K562 (cell line): ENCODE data around the gene DCTN2.

Source experiments
- ARID2 ChIP-seq: fragments of 450-650 bp; IDR thresholded peaks from 2 replicates; pipeline ENCODE4 v1.6.1; 2017; ENCODE audit warnings: antibody characterized with exemption, mild to moderate bottlenecking
- CBX1 ChIP-seq: sonication (generic); IDR thresholded peaks from 2 replicates; pipeline ENCODE4 v1.6.1; 2016; ENCODE audit warnings: antibody characterized with exemption, low read depth, mild to moderate bottlenecking
- CBX2 ChIP-seq: fragments of 200-600 bp; sonication (generic); IDR thresholded peaks from one replicate; pipeline ENCODE4 v1.6.1; 2012; ENCODE audit warnings: mild to moderate bottlenecking, low read length, inconsistent platforms; ENCODE audit not compliant: insufficient read depth, poor library complexity, severe bottlenecking
- CSDE1 ChIP-seq, 2 experiments: fragments of 450-650 bp; IDR thresholded peaks; 2 replicates each; pipeline ENCODE4 v1.6.1; 2016; ENCODE audit warnings: mild to moderate bottlenecking in 1 of 2
- FOXA1 ChIP-seq: fragments of 450-650 bp; IDR thresholded peaks from 2 replicates; pipeline ENCODE4 v1.6.1; 2016; ENCODE audit warnings: mild to moderate bottlenecking, borderline replicate concordance
- IRF2 ChIP-seq: sonication (generic); formaldehyde crosslinking; IDR thresholded peaks from 2 replicates; pipeline ENCODE4 v1.8.1; 2022; ENCODE audit warnings: mild to moderate bottlenecking, missing genetic modification reagents
- SP1 ChIP-seq: sonication (generic); formaldehyde crosslinking; IDR thresholded peaks from 2 replicates; pipeline ENCODE4 v1.8.1; 2022; ENCODE audit warnings: mild to moderate bottlenecking, missing genetic modification reagents
- SRF ChIP-seq, 2 experiments: fragments of 250-450, 450-650 bp in 1 of 2; sonication (Bioruptor Pico) in 1 of 2; sonication (generic) in 1 of 2; formaldehyde crosslinking; IDR thresholded peaks; 2 replicates each; pipeline versions ENCODE4 v1.5.0 to v1.5.1; 2020 to 2022; ENCODE audit warnings: mild to moderate bottlenecking in 1 of 2, missing genetic modification reagents in 1 of 2
- TARDBP ChIP-seq: fragments of 450-650 bp; IDR thresholded peaks from 2 replicates; pipeline ENCODE4 v1.6.1; 2016
- TF ChIP-seq, protein P1 (sequence below), 2 experiments: fragments of 450-650 bp; conservative IDR thresholded peaks; 2 replicates each; pipeline ENCODE4 v1.6.1; 2017; ENCODE audit warnings: mild to moderate bottlenecking in 2 of 2, moderate library complexity in 2 of 2

GRCh38 chr12:57518920-57519795, 27.8 kb downstream of the DCTN2 start:
- no peak for TF ChIP-seq ARID2
- no peak for TF ChIP-seq SRF (CRISPR knock-in tag; IDR thresholded peaks at IDR 0.05)
- no peak for TF ChIP-seq CBX1
- TF ChIP-seq, protein P1, sequence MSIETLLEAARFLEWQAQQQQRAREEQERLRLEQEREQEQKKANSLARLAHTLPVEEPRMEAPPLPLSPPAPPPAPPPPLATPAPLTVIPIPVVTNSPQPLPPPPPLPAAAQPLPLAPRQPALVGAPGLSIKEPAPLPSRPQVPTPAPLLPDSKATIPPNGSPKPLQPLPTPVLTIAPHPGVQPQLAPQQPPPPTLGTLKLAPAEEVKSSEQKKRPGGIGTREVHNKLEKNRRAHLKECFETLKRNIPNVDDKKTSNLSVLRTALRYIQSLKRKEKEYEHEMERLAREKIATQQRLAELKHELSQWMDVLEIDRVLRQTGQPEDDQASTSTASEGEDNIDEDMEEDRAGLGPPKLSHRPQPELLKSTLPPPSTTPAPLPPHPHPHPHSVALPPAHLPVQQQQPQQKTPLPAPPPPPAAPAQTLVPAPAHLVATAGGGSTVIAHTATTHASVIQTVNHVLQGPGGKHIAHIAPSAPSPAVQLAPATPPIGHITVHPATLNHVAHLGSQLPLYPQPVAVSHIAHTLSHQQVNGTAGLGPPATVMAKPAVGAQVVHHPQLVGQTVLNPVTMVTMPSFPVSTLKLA (conservative IDR thresholded peaks at IDR 0.05), result no peak
- no peak for TF ChIP-seq TARDBP
- no peak for TF ChIP-seq CSDE1 (IDR thresholded peaks at IDR 0.05)
- no peak for TF ChIP-seq SP1
- TF ChIP-seq CBX2, result no peak
- no peak for TF ChIP-seq IRF2 (CRISPR knock-in tag)
- TF ChIP-seq FOXA1, result no peak
